Fibroblast of lung (primary cell): ENCODE results near the gene SLC17A4. TPM values are rescaled to one million over a fixed set of nuclear protein-coding genes. Genes with fewer than 3 reads are reported as not detected.

Experiments used
- DNase-seq, 2 donors: peaks; one replicate each; pipeline versions ENCODE4 v3.0.0 to v3.0.0-alpha.2; 2010; ENCODE audit warnings: low read depth in 2 of 2
- H2AFZ ChIP-seq: 2 replicates; pipeline ENCODE4 v1.5.1; 2012; ENCODE audit warnings: low read length, control low read depth, inconsistent platforms
- H3K27ac ChIP-seq: 2 replicates; pipeline ENCODE4 v1.5.1; 2011; ENCODE audit warnings: low read length, control low read depth; ENCODE audit not compliant: insufficient read depth
- H3K27me3 ChIP-seq: 2 replicates; pipeline ENCODE4 v1.5.1; 2011; ENCODE audit warnings: mild to moderate bottlenecking, low read length; ENCODE audit not compliant: control insufficient read depth, insufficient read depth
- H3K36me3 ChIP-seq: 2 replicates; pipeline ENCODE4 v1.5.1; 2011; ENCODE audit warnings: low read length; ENCODE audit not compliant: control insufficient read depth, insufficient read depth
- H3K4me1 ChIP-seq: 2 replicates; pipeline ENCODE4 v1.5.1; 2011; ENCODE audit warnings: low read length; ENCODE audit not compliant: control insufficient read depth, insufficient read depth; ENCODE audit errors: extremely low read depth
- H3K4me2 ChIP-seq: 2 replicates; pipeline ENCODE4 v1.5.1; 2011; ENCODE audit warnings: low read length, control low read depth; ENCODE audit not compliant: insufficient read depth; ENCODE audit errors: extremely low read depth
- H3K4me3 ChIP-seq, 4 experiments: fragments of 200-600 bp in 1 of 4; sonication (generic) in 1 of 4; replicated peaks in 1 of 4; 2 replicates each; pipeline ENCODE4 v1.5.1; 2011 to 2016; ENCODE audit warnings: low read length in 4 of 4, low read depth in 3 of 4, mild to moderate bottlenecking in 3 of 4, control low read depth in 2 of 4, inconsistent platforms in 1 of 4, mixed read lengths in 1 of 4; ENCODE audit not compliant: insufficient read depth in 1 of 4; ENCODE audit errors: control extremely low read depth in 1 of 4
- H3K79me2 ChIP-seq: 2 replicates; pipeline ENCODE4 v1.5.1; 2012; ENCODE audit warnings: mild to moderate bottlenecking, low read length, inconsistent platforms; ENCODE audit not compliant: control insufficient read depth, insufficient read depth
- H3K9ac ChIP-seq: 2 replicates; pipeline ENCODE4 v1.5.1; 2011; ENCODE audit warnings: mild to moderate bottlenecking, low read length, control low read depth; ENCODE audit not compliant: insufficient read depth
- H3K9me3 ChIP-seq: 2 replicates; pipeline ENCODE4 v1.5.1; 2012; ENCODE audit warnings: low read depth, low read length; ENCODE audit not compliant: control insufficient read depth, insufficient read depth
- H4K20me1 ChIP-seq: 2 replicates; pipeline ENCODE4 v1.5.1; 2011; ENCODE audit warnings: low read length; ENCODE audit not compliant: control insufficient read depth, insufficient read depth; ENCODE audit errors: extremely low read depth
- EZH2 ChIP-seq: IDR thresholded peaks from 2 replicates; pipeline ENCODE4 v1.5.1; 2012; ENCODE audit warnings: low read length, control low read depth, mild to moderate bottlenecking; ENCODE audit errors: missing control alignments
- polyA plus RNA-seq, 2 donors: library from polyadenylated mRNA; depleted of rRNA in 1 of 2; stranded (reverse) in 1 of 2; unstranded in 1 of 2; fragments of >200 nt; gene quantifications; 2 replicates each; pipeline ENCODE4 v1.2.1, GENCODE V29; 2011 to 2012; ENCODE audit warnings: missing spikeins in 1 of 2
- total RNA-seq: library from RNA; depleted of rRNA; stranded (reverse); fragments of >200 nt; gene quantifications from 2 replicates; pipeline ENCODE4 v1.2.1, GENCODE V29; 2014
- TF ChIP-seq, protein P1 (sequence below), 2 donors: IDR thresholded peaks in 1 of 2; conservative IDR thresholded peaks in 1 of 2; 1 replicate in 1 of 2; 2 replicates in 1 of 2; pipeline ENCODE4 v1.5.1; 2011 to 2012; ENCODE audit warnings: low read length in 2 of 2, control low read depth in 1 of 2, inconsistent platforms in 1 of 2, low read depth in 1 of 2, mild to moderate bottlenecking in 1 of 2

Gene SLC17A4
- total and polyA plus RNA-seq, 2 donors (not counting 1 experiment from before 2014, with no cell fraction given), result not detected

GRCh38 chr6:25745836-25746235 is 8.7 kb upstream of the SLC17A4 start:
- TF ChIP-seq, protein P1, sequence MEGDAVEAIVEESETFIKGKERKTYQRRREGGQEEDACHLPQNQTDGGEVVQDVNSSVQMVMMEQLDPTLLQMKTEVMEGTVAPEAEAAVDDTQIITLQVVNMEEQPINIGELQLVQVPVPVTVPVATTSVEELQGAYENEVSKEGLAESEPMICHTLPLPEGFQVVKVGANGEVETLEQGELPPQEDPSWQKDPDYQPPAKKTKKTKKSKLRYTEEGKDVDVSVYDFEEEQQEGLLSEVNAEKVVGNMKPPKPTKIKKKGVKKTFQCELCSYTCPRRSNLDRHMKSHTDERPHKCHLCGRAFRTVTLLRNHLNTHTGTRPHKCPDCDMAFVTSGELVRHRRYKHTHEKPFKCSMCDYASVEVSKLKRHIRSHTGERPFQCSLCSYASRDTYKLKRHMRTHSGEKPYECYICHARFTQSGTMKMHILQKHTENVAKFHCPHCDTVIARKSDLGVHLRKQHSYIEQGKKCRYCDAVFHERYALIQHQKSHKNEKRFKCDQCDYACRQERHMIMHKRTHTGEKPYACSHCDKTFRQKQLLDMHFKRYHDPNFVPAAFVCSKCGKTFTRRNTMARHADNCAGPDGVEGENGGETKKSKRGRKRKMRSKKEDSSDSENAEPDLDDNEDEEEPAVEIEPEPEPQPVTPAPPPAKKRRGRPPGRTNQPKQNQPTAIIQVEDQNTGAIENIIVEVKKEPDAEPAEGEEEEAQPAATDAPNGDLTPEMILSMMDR (conservative IDR thresholded peaks at IDR 0.05 in 1 of 2, IDR thresholded peaks at IDR 0.05 in 1 of 2; ENCODE audit: low read depth in 1 of 2, low read length in 2 of 2), result no peak
- TF ChIP-seq EZH2, result no peak
- Histone ChIP-seq H2AFZ (no peak overlapping the region), H4K20me1 (no peaks in the 10 kb centered on the region), H3K79me2 (no peaks in the 10 kb centered on the region), H3K9me3 (no peaks in the 10 kb centered on the region), H3K4me1 (no peaks in the 10 kb centered on the region), H3K4me2 (no peak overlapping the region), H3K4me3 (no peak overlapping the region), H3K9ac (no peak overlapping the region), H3K27ac (no peak overlapping the region), H3K27me3 (no peaks in the 10 kb centered on the region), H3K36me3 (no peaks in the 10 kb centered on the region)
- DNase-seq, result no peak

- no peaks in the 10 kb centered on the region for H3K36me3 ChIP-seq
- no peaks in the 10 kb centered on the region for H3K27me3 ChIP-seq
- no peaks in the 10 kb centered on the region for H3K9me3 ChIP-seq
- no peaks in the 10 kb centered on the region for H4K20me1 ChIP-seq
- H2AFZ ChIP-seq, result no peak overlapping the region
- H3K4me3 ChIP-seq, result no peak overlapping the region
- H3K27ac ChIP-seq, result no peak overlapping the region
- no peak overlapping the region for H3K4me2 ChIP-seq
- TF ChIP-seq EZH2, result no peak
- TF ChIP-seq, protein P1 (conservative IDR thresholded peaks at IDR 0.05 in 1 of 2, IDR thresholded peaks at IDR 0.05 in 1 of 2; ENCODE audit: low read depth in 1 of 2, low read length in 2 of 2), result no peak
- H3K79me2 ChIP-seq, result no peaks in the 10 kb centered on the region
- no peaks in the 10 kb centered on the region for H3K4me1 ChIP-seq
- no peak overlapping the region for H3K9ac ChIP-seq
- no peak for DNase-seq
These were observed 7.6 kb upstream of the SLC17A4 start for GRCh38 chr6:25746968-25747367.

DNA sequence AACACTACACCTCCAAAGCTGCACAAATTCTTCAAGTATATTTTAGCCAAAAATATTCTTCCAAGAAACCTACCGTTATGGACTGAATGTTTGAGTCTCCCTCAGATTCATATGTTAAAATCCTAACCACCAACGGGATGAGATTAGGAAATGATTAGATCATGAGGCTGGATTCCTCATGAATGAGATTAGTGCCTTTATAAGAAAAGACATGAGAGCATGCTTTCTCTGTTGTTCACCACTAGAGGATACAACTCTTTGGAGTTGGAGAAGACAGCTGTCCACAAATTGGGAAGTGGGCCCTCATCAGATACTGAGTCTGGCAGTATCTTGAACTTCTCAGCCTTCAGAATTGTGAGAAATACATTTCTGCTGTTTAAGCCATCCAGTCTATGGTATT is 7.1 kb upstream of the SLC17A4 start:
- Histone ChIP-seq H3K27me3 (no peaks in the 10 kb centered on the region), H3K4me2 (no peak overlapping the region), H4K20me1 (no peaks in the 10 kb centered on the region), H3K4me3 (no peak overlapping the region), H3K9me3 (no peaks in the 10 kb centered on the region), H3K36me3 (no peaks in the 10 kb centered on the region), H3K79me2 (no peaks in the 10 kb centered on the region), H3K4me1 (no peaks in the 10 kb centered on the region), H2AFZ (no peak overlapping the region), H3K9ac (no peak overlapping the region), H3K27ac (no peak overlapping the region)
- TF ChIP-seq, protein P1 (conservative IDR thresholded peaks at IDR 0.05 in 1 of 2, IDR thresholded peaks at IDR 0.05 in 1 of 2; ENCODE audit: low read depth in 1 of 2, low read length in 2 of 2), result no peak
- no peak for TF ChIP-seq EZH2
- DNase-seq, result no peak
